Measurements from ENCODE around the gene ELMO1.

DNA sequence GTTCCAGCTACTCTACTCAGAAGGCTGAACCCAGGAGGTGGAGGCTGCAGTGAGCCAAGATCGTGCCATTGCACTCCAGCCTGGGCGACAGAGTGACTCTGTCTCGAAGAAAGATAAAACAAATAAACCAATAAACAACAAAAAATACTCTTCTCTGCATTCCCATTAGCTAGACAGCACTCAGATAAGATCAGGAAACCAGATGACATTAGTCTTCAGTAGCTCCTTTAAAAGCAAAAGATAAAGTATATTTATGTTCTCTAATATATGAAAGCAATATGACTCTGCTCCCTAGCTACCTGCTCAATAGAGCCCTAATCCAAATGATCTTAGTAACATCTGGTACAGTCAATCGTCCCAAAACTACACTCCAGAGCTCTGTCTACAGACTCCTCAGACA lies 212.9 kb downstream of the ELMO1 start:
- TF ChIP-seq CTCF (IDR thresholded peaks at IDR 0.05) (no peak), POLR2AphosphoS5 (IDR thresholded peaks at IDR 0.05) (no peak), POLR2A (IDR thresholded peaks at IDR 0.05) (no peak)

All from transverse colon (tissue), 4 donors.